HCT116 (cell line): ENCODE data around the gene ZNF724. TPM values are rescaled to one million over a fixed set of nuclear protein-coding genes. Genes with fewer than 3 reads are reported as not detected.
"Not testable (repeated sequence)": the region's sequence is repeated elsewhere in the genome, so short reads cannot be mapped to it uniquely, and the experiment has no call there.

ENCODE experiments used
- ATAC-seq: fragments of 200-7000 bp; cut with Tn5 transposase; 2 replicates; pipeline ENCODE4 v1.9.1; 2020; ENCODE audit warnings: mild to moderate bottlenecking, moderate library complexity
- BruUV-seq: library from RNA; stranded (reverse); fragments of 400-500 nt; replicated peaks from 2 replicates; lab custom pipeline; 2021; lab: Mats Ljungman, UMichigan
- CTCF ChIA-PET: fragments of 300-600 bp; sonication (Branson Sonifier 250); formaldehyde crosslinking; loops from one replicate; lab custom pipeline; 2021; ENCODE audit warnings: antibody characterized with exemption; lab: Charles Lee
- POLR2A ChIA-PET: fragments of 300-600, 350-600 bp; sonication (Branson Sonifier 250); formaldehyde crosslinking; loops from one replicate; lab custom pipeline; 2021; ENCODE audit warnings: antibody characterized with exemption; lab: Charles Lee
- RAD21 ChIA-PET, 2 experiments: fragments of 300-600 bp; sonication (Branson Sonifier 250); formaldehyde crosslinking; loops; one replicate each; lab custom pipeline; 2023; ENCODE audit warnings: low total read pairs in 2 of 2; ENCODE audit not compliant: uncharacterized antibody in 2 of 2, unreplicated experiment in 2 of 2, low non-redundant PET in 1 of 2; lab: Charles Lee
- DNase-seq: peaks from one replicate; pipeline ENCODE4 v3.0.0-alpha.2; 2010; ENCODE audit warnings: low read depth, low spot score
- H2AFZ ChIP-seq: fragments of 200-600 bp; shearing (Covaris generic), sonication (generic); 2 replicates; pipeline ENCODE4 v1.6.1; 2017; ENCODE audit warnings: low read depth, mixed run types, mixed read lengths, antibody characterized with exemption, low read length; ENCODE audit not compliant: poor library complexity, severe bottlenecking
- H3K27ac ChIP-seq: 2 replicates; pipeline ENCODE4 v1.5.1; 2012; ENCODE audit warnings: low read depth, low read length
- H3K27me3 ChIP-seq: fragments of 200-600 bp; sonication (generic); 2 replicates; pipeline ENCODE4 v1.6.1; 2016; ENCODE audit warnings: mixed run types, low read length, mixed read lengths; ENCODE audit not compliant: insufficient read depth
- H3K36me3 ChIP-seq, 2 experiments: fragments of 200-500 bp in 1 of 2; fragments of 200-600 bp in 1 of 2; sonication (Bioruptor generic) in 1 of 2; sonication (generic) in 1 of 2; 2 replicates each; pipeline versions ENCODE4 v1.5.1 to v1.6.1; 2014 to 2016; ENCODE audit warnings: low read length in 2 of 2, inconsistent platforms in 1 of 2, mixed read lengths in 1 of 2, mixed run types in 1 of 2; ENCODE audit not compliant: insufficient read depth in 2 of 2, control insufficient read depth in 1 of 2
- H3K4me1 ChIP-seq, 2 experiments: fragments of 200-600 bp in 1 of 2; sonication (generic) in 1 of 2; 2 replicates each; pipeline versions ENCODE4 v1.5.1 to v1.6.1; 2012 to 2017; ENCODE audit warnings: low read length in 2 of 2, inconsistent platforms in 1 of 2, mild to moderate bottlenecking in 1 of 2, mixed read lengths in 1 of 2, mixed run types in 1 of 2, moderate library complexity in 1 of 2; ENCODE audit not compliant: insufficient read depth in 2 of 2, control insufficient read depth in 1 of 2
- H3K4me2 ChIP-seq: fragments of 200-600 bp; sonication (generic); 2 replicates; pipeline ENCODE4 v1.6.1; 2017; ENCODE audit warnings: mixed run types, low read length, mixed read lengths
- H3K4me3 ChIP-seq, 2 experiments: fragments of 200-600 bp in 1 of 2; sonication (generic) in 1 of 2; replicated peaks in 1 of 2; 2 replicates each; pipeline ENCODE4 v1.5.1; 2011 to 2016; ENCODE audit warnings: low read length in 2 of 2, control low read depth in 1 of 2, low read depth in 1 of 2, mild to moderate bottlenecking in 1 of 2, mixed read lengths in 1 of 2, mixed run types in 1 of 2
- H3K79me2 ChIP-seq: fragments of 200-600 bp; sonication (generic); 2 replicates; pipeline ENCODE4 v1.6.1; 2017; ENCODE audit warnings: mild to moderate bottlenecking, mixed run types, low read length, moderate library complexity, mixed read lengths; ENCODE audit not compliant: insufficient read depth
- H3K9ac ChIP-seq: fragments of 200-600 bp; sonication (generic); 2 replicates; pipeline ENCODE4 v1.6.1; 2016; ENCODE audit warnings: low read length, mixed read lengths
- H3K9me2 ChIP-seq: fragments of 200-600 bp; sonication (generic), shearing (Covaris generic); 2 replicates; pipeline ENCODE4 v1.6.1; 2017; ENCODE audit warnings: mixed run types, mild to moderate bottlenecking, moderate library complexity; ENCODE audit not compliant: insufficient read depth
- H3K9me3 ChIP-seq, 2 experiments: fragments of 200-500 bp in 1 of 2; fragments of 200-600 bp in 1 of 2; sonication (Bioruptor generic) in 1 of 2; sonication (generic) in 1 of 2; 2 replicates each; pipeline ENCODE4 v1.6.1; 2014 to 2017; ENCODE audit warnings: low read length in 2 of 2, mixed read lengths in 2 of 2, inconsistent platforms in 1 of 2, low read depth in 1 of 2, mild to moderate bottlenecking in 1 of 2, mixed run types in 1 of 2, moderate library complexity in 1 of 2; ENCODE audit not compliant: control insufficient read depth in 1 of 2, insufficient read depth in 1 of 2
- H4K20me1 ChIP-seq: fragments of 200-600 bp; sonication (generic), shearing (Covaris generic); 2 replicates; pipeline ENCODE4 v1.6.1; 2017; ENCODE audit warnings: mixed run types, mild to moderate bottlenecking, moderate library complexity; ENCODE audit not compliant: insufficient read depth
- RAD21 ChIP-seq: IDR thresholded peaks from 2 replicates; pipeline ENCODE4 v1.6.1; 2012; ENCODE audit warnings: low read depth, mild to moderate bottlenecking
- SP1 ChIP-seq: IDR thresholded peaks from 2 replicates; pipeline ENCODE4 v1.6.1; 2012; ENCODE audit warnings: low read depth
- SRF ChIP-seq: IDR thresholded peaks from 2 replicates; pipeline ENCODE4 v1.6.1; 2012; ENCODE audit warnings: low read depth
- intact Hi-C: fragments of 100-400 bp; cut with micrococcal nuclease; formaldehyde crosslinking; loops from 2 replicates; pipeline ENCODE4 v1.10.0; 2022
- total RNA-seq: library from RNA; stranded (reverse); gene quantifications from one replicate; pipeline ENCODE4 v1.2.1, GENCODE V29; 2021; ENCODE audit not compliant: unreplicated experiment

Gene ZNF724
- total RNA-seq, 1 experiment from 2014 or later, result 7.1 TPM

GRCh38 chr19:23254141-23254910, 4.1 kb upstream of the ZNF724 start:
- H3K4me2 ChIP-seq, result no peak overlapping the region
- TF ChIP-seq SRF, result no peak
- TF ChIP-seq SP1, result no peak
- TF ChIP-seq RAD21, result no peak
- TF ChIP-seq, all 23 proteins: peak for 0
- no peaks in the 10 kb centered on the region for H4K20me1 ChIP-seq
- H2AFZ ChIP-seq, result no peak overlapping the region
- no peak overlapping the region for H3K9ac ChIP-seq
- no TSS peak for BruUV-seq
- ChIA-PET POLR2A (no interaction called here), CTCF (no interaction called here), RAD21 (no interaction called here)
- H3K9me2 ChIP-seq, result no peaks in the 10 kb centered on the region
- H3K4me1 ChIP-seq, result no peaks in the 10 kb centered on the region
- no peaks in the 10 kb centered on the region for H3K79me2 ChIP-seq
- no peak for DNase-seq
- H3K9me3 ChIP-seq, result no peaks in the 10 kb centered on the region
- H3K27me3 ChIP-seq, result no peaks in the 10 kb centered on the region
- ATAC-seq, result no peak
- intact Hi-C loops, result no loop called here
- H3K27ac ChIP-seq, result no peak overlapping the region
- no peaks in the 10 kb centered on the region for H3K36me3 ChIP-seq
- no peak overlapping the region for H3K4me3 ChIP-seq

DNA sequence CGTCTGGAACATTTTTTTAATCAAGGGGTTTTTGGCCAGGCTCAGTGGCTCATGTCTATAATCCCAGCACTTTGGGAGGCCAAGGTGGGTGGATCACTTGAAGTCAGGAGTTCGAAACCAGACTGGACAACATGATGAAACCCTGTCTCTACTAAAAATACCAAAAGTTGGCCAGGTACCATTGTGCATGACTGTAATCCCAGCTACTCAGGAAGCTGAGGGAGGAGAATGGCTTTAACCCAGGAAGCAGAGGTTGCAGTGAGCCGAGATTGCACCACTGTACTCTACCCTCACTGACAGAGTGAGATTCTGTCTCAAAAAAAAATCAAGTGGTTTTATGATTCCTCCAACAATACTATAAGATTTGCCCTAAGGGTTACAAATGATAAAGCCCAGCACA, 3.1 kb upstream of the ZNF724 start:
- CTCF ChIA-PET, H4K20me1 ChIP-seq, H3K9ac ChIP-seq, H3K4me1 ChIP-seq, BruUV-seq, H3K4me2 ChIP-seq, H3K79me2 ChIP-seq, H2AFZ ChIP-seq, DNase-seq, H3K36me3 ChIP-seq, H3K4me3 ChIP-seq, H3K9me2 ChIP-seq, H3K27me3 ChIP-seq, H3K9me3 ChIP-seq, ATAC-seq, H3K27ac ChIP-seq, intact Hi-C loops, RAD21 ChIA-PET, POLR2A ChIA-PET: not testable (repeated sequence)
